Panc1 (cell line): ENCODE measurements around the gene LYPD6B. TPM values are rescaled to one million over a fixed set of nuclear protein-coding genes. Genes with fewer than 3 reads are reported as not detected.

Experiments
- ATAC-seq: fragments of 200-7000 bp; cut with Tn5 transposase; 2 replicates; pipeline ENCODE4 v1.9.1; 2020; ENCODE audit warnings: mild to moderate bottlenecking, moderate library complexity
- BruUV-seq: library from RNA; stranded (reverse); fragments of 400-500 nt; replicated peaks from 2 replicates; lab custom pipeline; 2021; lab: Mats Ljungman, UMichigan
- CTCF ChIA-PET: fragments of 300-600 bp; sonication (Branson Sonifier 250); formaldehyde crosslinking; loops from one replicate; lab custom pipeline; 2022; ENCODE audit warnings: antibody characterized with exemption; lab: Charles Lee
- POLR2A ChIA-PET: fragments of 300-600 bp; sonication (Branson Sonifier 250); formaldehyde crosslinking; loops from one replicate; lab custom pipeline; 2022; ENCODE audit warnings: antibody characterized with exemption; lab: Charles Lee
- DNase-seq: peaks from one replicate; pipeline ENCODE4 v3.0.0-alpha.2; 2010; ENCODE audit warnings: low read depth, low spot score
- H3K27ac ChIP-seq: 2 replicates; pipeline ENCODE4 v1.5.1; 2011; ENCODE audit warnings: mild to moderate bottlenecking, low read length, inconsistent platforms
- H3K27me3 ChIP-seq: fragments of 200-500 bp; sonication (Bioruptor generic); 2 replicates; pipeline ENCODE4 v1.6.0; 2014; ENCODE audit warnings: low read length, inconsistent platforms; ENCODE audit not compliant: control insufficient read depth, insufficient read depth
- H3K36me3 ChIP-seq: fragments of 200-500 bp; sonication (Bioruptor generic); 2 replicates; pipeline ENCODE4 v1.5.1; 2014; ENCODE audit warnings: inconsistent platforms, mild to moderate bottlenecking, low read length, moderate library complexity; ENCODE audit not compliant: control insufficient read depth, insufficient read depth
- H3K4me1 ChIP-seq: 2 replicates; pipeline ENCODE4 v1.5.1; 2011; ENCODE audit warnings: inconsistent platforms, mild to moderate bottlenecking, low read length, moderate library complexity; ENCODE audit not compliant: control insufficient read depth, insufficient read depth
- H3K4me3 ChIP-seq, 2 experiments: 2 replicates each; pipeline ENCODE4 v1.5.1; 2011 to 2012; ENCODE audit warnings: low read depth in 2 of 2, low read length in 2 of 2, mild to moderate bottlenecking in 2 of 2, inconsistent platforms in 1 of 2, moderate library complexity in 1 of 2
- H3K9me3 ChIP-seq: fragments of 200-500 bp; sonication (Bioruptor generic); 2 replicates; pipeline ENCODE4 v1.5.1; 2014; ENCODE audit warnings: low read depth, mild to moderate bottlenecking, inconsistent platforms, low read length, moderate library complexity; ENCODE audit not compliant: control insufficient read depth, insufficient read depth
- CTCF ChIP-seq: fragments of 450-650 bp; IDR thresholded peaks from 2 replicates; pipeline ENCODE4 v1.5.1; 2017; ENCODE audit warnings: mild to moderate bottlenecking
- POLR2AphosphoS5 ChIP-seq: IDR thresholded peaks from 2 replicates; pipeline ENCODE4 v1.6.1; 2012; ENCODE audit warnings: mild to moderate bottlenecking, low read depth, low read length, moderate library complexity
- REST ChIP-seq, 2 experiments: IDR thresholded peaks; 2 replicates each; pipeline ENCODE4 v1.6.1; 2011 to 2012; ENCODE audit warnings: low read depth in 2 of 2, control low read depth in 1 of 2, low read length in 1 of 2, mild to moderate bottlenecking in 1 of 2, moderate library complexity in 1 of 2; ENCODE audit not compliant: insufficient read depth in 1 of 2
- SIN3A ChIP-seq: IDR thresholded peaks from 2 replicates; pipeline ENCODE4 v1.6.1; 2012; ENCODE audit warnings: low read depth, mild to moderate bottlenecking, low read length, moderate library complexity, borderline replicate concordance; ENCODE audit not compliant: insufficient read depth
- TCF7L2 ChIP-seq: IDR thresholded peaks from 2 replicates; pipeline ENCODE4 v1.6.1; 2011; ENCODE audit warnings: mild to moderate bottlenecking, low read depth, low read length, inconsistent platforms
- in situ Hi-C: cut with HindIII; loops from 2 replicates; pipeline ENCODE4 v1.10.0; 2016; ENCODE audit warnings: low sequenced_read_pairs, low pct_unique_long_range_greater_than_20kb
- intact Hi-C: fragments of 100-400 bp; cut with micrococcal nuclease; formaldehyde crosslinking; loops from one replicate; pipeline ENCODE4 v1.10.0; 2022; ENCODE audit not compliant: unreplicated experiment
- total RNA-seq: library from RNA; stranded (reverse); gene quantifications from one replicate; pipeline ENCODE4 v1.2.1, GENCODE V29; 2021; ENCODE audit not compliant: unreplicated experiment

The LYPD6B gene
- total RNA-seq, 1 experiment from 2014 or later = 2.2 TPM

- CTCF ChIA-PET = no interaction called here
- intact Hi-C loops (no loop called here), in situ Hi-C loops (no loop called here)
- POLR2A ChIA-PET = interaction anchor here (0.6 kb wide), 1 partner anchor 518 kb away, joined by 4 read pairs; no protein-coding TSS in a partner anchor
- Histone ChIP-seq H3K9me3 (no peaks in the 10 kb centered on the region), H3K36me3 (no peaks in the 10 kb centered on the region), H3K27me3 (peaks cover 12% of the 10 kb centered on the region), H3K4me1 (no peaks in the 10 kb centered on the region), H3K4me3 (no peak overlapping the region), H3K27ac (no peak overlapping the region)
- TF ChIP-seq TCF7L2 = no peak
- no peak for TF ChIP-seq POLR2AphosphoS5
- TF ChIP-seq SIN3A = no peak
- TF ChIP-seq REST (IDR thresholded peaks at IDR 0.05; ENCODE audit: insufficient read depth in 1 of 2, low read depth in 2 of 2, low read length in 1 of 2) = no peak
- no peak for DNase-seq
- no TSS peak for BruUV-seq
- no peak for ATAC-seq
Measured at GRCh38 chr2:149034406-149034805, 4.1 kb upstream of the LYPD6B start.

- Histone ChIP-seq H3K4me3 (no peak overlapping the region), H3K9me3 (no peaks in the 10 kb centered on the region), H3K27me3 (peaks cover 14% of the 10 kb centered on the region), H3K27ac (no peak overlapping the region), H3K36me3 (no peaks in the 10 kb centered on the region), H3K4me1 (no peaks in the 10 kb centered on the region)
- in situ Hi-C loops = no loop called here
- ATAC-seq (no peak), DNase-seq (no peak)
- intact Hi-C loops = no loop called here
- ChIA-PET POLR2A (no interaction called here), CTCF (no interaction called here)
- no TSS peak for BruUV-seq
- no peak for TF ChIP-seq SIN3A
Measured at GRCh38 chr2:149036507-149037293, 1.8 kb upstream of the LYPD6B start.

GRCh38 chr2:149037851-149038250 lies 648 bp upstream of the LYPD6B start:
- ATAC-seq = peak; percentile 75
- Histone ChIP-seq H3K4me1 (no peaks in the 10 kb centered on the region), H3K27ac (no peak overlapping the region), H3K9me3 (no peaks in the 10 kb centered on the region), H3K4me3 (peak overlapping the region in 1 of 2 experiments; percentile 29; a peak in 1 of 4 replicates), H3K27me3 (peaks cover 17% of the 10 kb centered on the region), H3K36me3 (no peaks in the 10 kb centered on the region)
- BruUV-seq = no TSS peak
- in situ Hi-C loops = no loop called here
- intact Hi-C loops = no loop called here
- peak; percentile 38 for TF ChIP-seq CTCF
- no peak for TF ChIP-seq TCF7L2
- ChIA-PET CTCF (no interaction called here), POLR2A (no interaction called here)
- no peak for DNase-seq
